Activated naive CD4-positive, alpha-beta T cell treated with anti-CD3 and anti-CD28 coated beads, Interleukin-2, amount 50 U/mL, for 72 hours (primary cell): ENCODE measurements around the gene CD84. TPM values are rescaled to one million over a fixed set of nuclear protein-coding genes. Genes with fewer than 3 reads are reported as not detected.
"Not testable (repeated sequence)": the region's sequence is repeated elsewhere in the genome, so short reads cannot be mapped to it uniquely, and the experiment has no call there.

ENCODE experiments used
- ATAC-seq, 2 donors: fragments of 150-1000 bp; cut with Tn5 transposase; 2 replicates each; pipeline ENCODE4 v1.10.0; 2021; ENCODE audit warnings: mild to moderate bottlenecking in 2 of 2, moderate library complexity in 2 of 2
- DNase-seq, 2 donors: peaks; one replicate each; pipeline ENCODE4 v3.0.0; 2021 to 2022; ENCODE audit warnings: low spot score in 2 of 2
- H3K27ac Mint-ChIP-seq, 2 donors: one replicate each; pipeline ENCODE4 v1.8.0; 2022; ENCODE audit warnings: mild to moderate bottlenecking in 2 of 2, mixed read lengths in 2 of 2
- H3K36me3 Mint-ChIP-seq, 2 donors: one replicate each; pipeline ENCODE4 v1.8.0; 2022; ENCODE audit warnings: mixed read lengths in 2 of 2
- H3K9me3 Mint-ChIP-seq, 2 donors: one replicate each; pipeline ENCODE4 v1.8.0; 2022; ENCODE audit warnings: mixed read lengths in 2 of 2
- total RNA-seq, 2 donors: library from RNA; stranded (reverse); gene quantifications; one replicate each; pipeline ENCODE4 v1.2.3, GENCODE V29; 2022

The CD84 gene
- total RNA-seq, 2 donors from 2014 or later = 14.9 to 37.0 TPM

GRCh38 chr1:160563230-160563629 lies 16.1 kb downstream of the CD84 start:
- peaks cover 39 to 77% of the 10 kb centered on the region in 2 donors for H3K36me3 Mint-ChIP-seq
- H3K27ac Mint-ChIP-seq, ATAC-seq, DNase-seq: not testable (repeated sequence)
- H3K9me3 Mint-ChIP-seq = peaks cover 10 to 12% of the 10 kb centered on the region in 2 donors

- H3K36me3 Mint-ChIP-seq = peaks cover 42 to 81% of the 10 kb centered on the region in 2 donors
- DNase-seq, ATAC-seq, H3K27ac Mint-ChIP-seq: not testable (repeated sequence)
- H3K9me3 Mint-ChIP-seq = peaks cover 10 to 12% of the 10 kb centered on the region in 2 donors
Observed at GRCh38 chr1:160562745-160563144, 16.6 kb downstream of the CD84 start.

GRCh38 chr1:160560806-160561205 lies 18.5 kb downstream of the CD84 start:
- H3K27ac Mint-ChIP-seq = peak overlapping the region; percentile 54 to 72
- DNase-seq (no peak), ATAC-seq (no peak)
- H3K36me3 Mint-ChIP-seq = peaks cover 41 to 71% of the 10 kb centered on the region in 2 donors
- peaks cover 10 to 12% of the 10 kb centered on the region in 2 donors for H3K9me3 Mint-ChIP-seq

GRCh38 chr1:160560045-160560705 lies 19.1 kb downstream of the CD84 start:
- peaks cover 34 to 69% of the 10 kb centered on the region in 2 donors for H3K36me3 Mint-ChIP-seq
- H3K27ac Mint-ChIP-seq = peak overlapping the region; percentile 54 to 72
- DNase-seq = no peak
- peak; percentile 16 to 53 for ATAC-seq
- peaks cover 10 to 12% of the 10 kb centered on the region in 2 donors for H3K9me3 Mint-ChIP-seq

GRCh38 chr1:160559437-160559836 lies 19.9 kb downstream of the CD84 start:
- not testable (repeated sequence) for DNase-seq, ATAC-seq
- Mint-ChIP-seq H3K36me3 (peaks cover 34 to 65% of the 10 kb centered on the region in 2 donors), H3K9me3 (peaks cover 10 to 12% of the 10 kb centered on the region in 2 donors), H3K27ac (peak overlapping the region; percentile 53 to 54)

GRCh38 chr1:160558660-160559380 lies 20.5 kb downstream of the CD84 start:
- no peak for ATAC-seq
- Mint-ChIP-seq H3K27ac (peak overlapping the region in 1 of 2 donors; percentile 54), H3K9me3 (peaks cover 10 to 12% of the 10 kb centered on the region in 2 donors), H3K36me3 (peaks cover 34 to 65% of the 10 kb centered on the region in 2 donors)
- no peak for DNase-seq

GRCh38 chr1:160553778-160554177 lies 25.5 kb downstream of the CD84 start:
- DNase-seq (no peak), ATAC-seq (no peak)
- peaks cover 28 to 44% of the 10 kb centered on the region in 2 donors for H3K36me3 Mint-ChIP-seq
- H3K27ac Mint-ChIP-seq = peak overlapping the region in 1 of 2 donors; percentile 35
- H3K9me3 Mint-ChIP-seq = no peaks in the 10 kb centered on the region

- H3K36me3 Mint-ChIP-seq = peaks cover 20 to 35% of the 10 kb centered on the region in 2 donors
- DNase-seq = no peak
- no peak for ATAC-seq
- H3K27ac Mint-ChIP-seq = no peak overlapping the region
- H3K9me3 Mint-ChIP-seq = no peaks in the 10 kb centered on the region
Observed at GRCh38 chr1:160552425-160552824, 26.9 kb downstream of the CD84 start.

- Mint-ChIP-seq H3K36me3 (peaks cover 26 to 40% of the 10 kb centered on the region in 2 donors), H3K27ac (peak overlapping the region in 1 of 2 donors; percentile 59), H3K9me3 (no peaks in the 10 kb centered on the region)
- peak; percentile 61 to 73 for ATAC-seq
- DNase-seq = peak in 1 of 2 donors; percentile 60
Observed at GRCh38 chr1:160550572-160551034, 28.7 kb downstream of the CD84 start.

- Mint-ChIP-seq H3K36me3 (peaks cover 26 to 37% of the 10 kb centered on the region in 2 donors), H3K9me3 (no peaks in the 10 kb centered on the region), H3K27ac (no peak overlapping the region)
- DNase-seq = no peak
- ATAC-seq = no peak
Observed at GRCh38 chr1:160549665-160550006, 29.7 kb downstream of the CD84 start.

GRCh38 chr1:160548960-160549664 lies 30.2 kb downstream of the CD84 start:
- Mint-ChIP-seq H3K36me3 (peaks cover 26 to 37% of the 10 kb centered on the region in 2 donors), H3K27ac (peak overlapping the region in 1 of 2 donors; percentile 39), H3K9me3 (no peaks in the 10 kb centered on the region)
- DNase-seq (no peak), ATAC-seq (no peak)

GRCh38 chr1:160548183-160548582 lies 31.1 kb downstream of the CD84 start:
- Mint-ChIP-seq H3K9me3 (no peaks in the 10 kb centered on the region), H3K36me3 (peaks cover 20 to 31% of the 10 kb centered on the region in 2 donors), H3K27ac (no peak overlapping the region)
- DNase-seq (no peak), ATAC-seq (no peak)

- Mint-ChIP-seq H3K9me3 (no peaks in the 10 kb centered on the region), H3K36me3 (peaks cover 12 to 23% of the 10 kb centered on the region in 2 donors), H3K27ac (no peak overlapping the region)
- ATAC-seq (no peak), DNase-seq (no peak)
Observed at GRCh38 chr1:160547422-160547821, 31.9 kb downstream of the CD84 start.

- H3K27ac Mint-ChIP-seq = no peak overlapping the region
- no peaks in the 10 kb centered on the region for H3K9me3 Mint-ChIP-seq
- peaks cover 11 to 22% of the 10 kb centered on the region in 2 donors for H3K36me3 Mint-ChIP-seq
- no peak for ATAC-seq
- no peak for DNase-seq
Observed at GRCh38 chr1:160546942-160547341, 32.4 kb downstream of the CD84 start.

- no peak for DNase-seq
- Mint-ChIP-seq H3K9me3 (no peaks in the 10 kb centered on the region), H3K27ac (peak overlapping the region in 1 of 2 donors; percentile 36), H3K36me3 (peaks cover 10 to 11% of the 10 kb centered on the region in 2 donors)
- peak; percentile 41 to 53 for ATAC-seq
Observed at GRCh38 chr1:160544647-160545046, 34.6 kb downstream of the CD84 start.

- no peak for ATAC-seq
- H3K9me3 Mint-ChIP-seq = peaks cover 4 to 5% of the 10 kb centered on the region in 2 donors
- peak overlapping the region in 1 of 2 donors; percentile 87 for H3K27ac Mint-ChIP-seq
Observed at GRCh38 chr1:160542303-160542945, 36.9 kb downstream of the CD84 start.

More at GRCh38 chr1:160542303-160542945, 36.9 kb downstream of the CD84 start:
- no peak for DNase-seq
- peaks cover 6 to 11% of the 10 kb centered on the region in 2 donors for H3K36me3 Mint-ChIP-seq
